Testis (tissue), 3 donors: ENCODE measurements around the gene ADAMTSL1. TPM values are rescaled to one million over a fixed set of nuclear protein-coding genes. Genes with fewer than 3 reads are reported as not detected.

Experiments used
- DNase-seq: peaks from one replicate; pipeline ENCODE4 v3.0.0-alpha.2; 2019
- H3K27ac ChIP-seq, 2 donors: fragments of 200-600 bp; sonication (generic); one replicate each; pipeline ENCODE4 v1.5.1; 2019
- H3K27me3 ChIP-seq: fragments of 200-600 bp; sonication (generic); one replicate; pipeline ENCODE4 v1.5.1; 2019
- H3K36me3 ChIP-seq: fragments of 200-600 bp; sonication (generic); one replicate; pipeline ENCODE4 v1.5.1; 2017; ENCODE audit warnings: low read depth; ENCODE audit errors: missing control alignments
- H3K4me1 ChIP-seq: fragments of 200-600 bp; sonication (generic); one replicate; pipeline ENCODE4 v1.5.1; 2019
- H3K4me3 ChIP-seq, 2 donors: fragments of 200-600 bp; sonication (generic); one replicate each; pipeline ENCODE4 v1.5.1; 2017 to 2019
- H3K9me3 ChIP-seq: fragments of 200-600 bp; sonication (generic); one replicate; pipeline ENCODE4 v1.5.1; 2017
- POLR2A ChIP-seq: fragments of 450-650 bp; IDR thresholded peaks from one replicate; pipeline ENCODE4 v1.6.1; 2017; ENCODE audit warnings: antibody characterized with exemption, mild to moderate bottlenecking, moderate library complexity
- WGBS, 2 donors: methylation state at CpG; one replicate each; pipeline ENCODE4 v1.1.5; 2018; 5-methylcytosine and 5-hydroxymethylcytosine counted together
- intact Hi-C: fragments of 100-400 bp; cut with DNase I; formaldehyde crosslinking; loops from one replicate; pipeline ENCODE4 v1.15.1; 2023; ENCODE audit warnings: low total_unique reads
- polyA plus RNA-seq: library from polyadenylated mRNA; stranded (reverse); fragments of 350-450 nt; fragmentation: Illumina TruSeq; extraction: RNeasy Lipid Tissue Mini Kit (QIAGEN cat#74804); gene quantifications from one replicate; pipeline ENCODE4 v1.2.3, GENCODE V29; 2014; ENCODE audit warnings: low read depth, low replicate concordance; ENCODE audit not compliant: insufficient read depth
- total RNA-seq, 2 donors: library from RNA; depleted of rRNA; stranded (reverse); fragments of >200 nt; gene quantifications; one replicate each; pipeline ENCODE4 v1.2.3, GENCODE V29; 2016
- TF ChIP-seq, protein P1 (sequence below), 3 experiments: fragments of 450-650 bp in 2 of 3; fragments of 200-600 bp in 1 of 3; sonication (generic) in 1 of 3; IDR thresholded peaks; one replicate each; pipeline ENCODE4 v1.5.1; 2016 to 2019; ENCODE audit warnings: antibody characterized with exemption in 3 of 3, mild to moderate bottlenecking in 2 of 3, moderate library complexity in 1 of 3

ADAMTSL1 gene
- total and polyA plus RNA-seq, 3 donors from 2014 or later: 4.7 to 12.3 (median 6.7) TPM

DNA sequence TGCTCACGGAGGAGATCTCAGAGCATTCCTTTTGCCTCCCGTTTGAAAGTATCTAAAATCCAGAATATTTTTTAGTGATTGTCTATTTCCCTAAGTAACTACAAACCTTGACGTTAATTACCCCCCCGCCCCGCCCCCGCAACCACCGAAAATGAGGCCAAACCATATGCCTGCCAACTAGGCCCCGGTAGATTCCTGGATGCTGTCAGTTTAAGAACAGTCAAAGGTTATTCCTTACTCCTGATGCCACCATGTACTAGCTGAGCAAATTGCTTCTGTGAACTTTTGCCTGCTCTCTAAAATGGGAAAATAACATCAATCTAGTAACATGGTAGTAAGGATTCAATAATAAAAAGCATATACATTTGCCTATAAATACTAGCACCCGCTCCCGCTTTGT lies 314.3 kb downstream of the ADAMTSL1 start:
- WGBS, 2 donors: 62 to 67% methylated on average over 10 of the region's 10 CpGs
- H3K4me1 ChIP-seq: peaks cover 11% of the 10 kb centered on the region
- no peaks in the 10 kb centered on the region for H3K36me3 ChIP-seq
- no peak overlapping the region for H3K4me3 ChIP-seq
- H3K27ac ChIP-seq: peak overlapping the region in 1 of 2 donors; percentile 19
- TF ChIP-seq, protein P1, sequence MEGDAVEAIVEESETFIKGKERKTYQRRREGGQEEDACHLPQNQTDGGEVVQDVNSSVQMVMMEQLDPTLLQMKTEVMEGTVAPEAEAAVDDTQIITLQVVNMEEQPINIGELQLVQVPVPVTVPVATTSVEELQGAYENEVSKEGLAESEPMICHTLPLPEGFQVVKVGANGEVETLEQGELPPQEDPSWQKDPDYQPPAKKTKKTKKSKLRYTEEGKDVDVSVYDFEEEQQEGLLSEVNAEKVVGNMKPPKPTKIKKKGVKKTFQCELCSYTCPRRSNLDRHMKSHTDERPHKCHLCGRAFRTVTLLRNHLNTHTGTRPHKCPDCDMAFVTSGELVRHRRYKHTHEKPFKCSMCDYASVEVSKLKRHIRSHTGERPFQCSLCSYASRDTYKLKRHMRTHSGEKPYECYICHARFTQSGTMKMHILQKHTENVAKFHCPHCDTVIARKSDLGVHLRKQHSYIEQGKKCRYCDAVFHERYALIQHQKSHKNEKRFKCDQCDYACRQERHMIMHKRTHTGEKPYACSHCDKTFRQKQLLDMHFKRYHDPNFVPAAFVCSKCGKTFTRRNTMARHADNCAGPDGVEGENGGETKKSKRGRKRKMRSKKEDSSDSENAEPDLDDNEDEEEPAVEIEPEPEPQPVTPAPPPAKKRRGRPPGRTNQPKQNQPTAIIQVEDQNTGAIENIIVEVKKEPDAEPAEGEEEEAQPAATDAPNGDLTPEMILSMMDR (IDR thresholded peaks at IDR 0.05): no peak
- no peak for TF ChIP-seq POLR2A
- H3K9me3 ChIP-seq: no peaks in the 10 kb centered on the region
- no peaks in the 10 kb centered on the region for H3K27me3 ChIP-seq
- DNase-seq: no peak
- intact Hi-C loops: no loop called here

DNA sequence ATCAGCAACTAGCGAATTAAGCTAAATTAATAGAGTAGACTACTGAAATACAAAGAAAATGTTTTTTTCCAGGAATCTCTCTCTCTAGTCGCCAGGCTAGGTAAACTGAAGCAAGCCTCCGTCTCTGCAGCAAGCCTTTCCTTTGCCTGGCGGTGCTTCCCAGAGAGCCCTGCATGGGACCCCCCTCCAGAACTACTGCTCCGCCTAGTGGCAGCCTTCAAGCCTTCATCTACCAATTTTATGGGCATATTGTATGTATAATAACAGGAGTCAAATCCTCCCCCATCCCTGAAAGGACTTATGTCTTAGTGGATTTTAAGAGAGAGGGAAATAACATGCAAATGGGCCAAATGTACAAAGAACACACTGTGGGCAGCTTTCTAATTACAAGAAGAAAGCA lies 317.1 kb downstream of the ADAMTSL1 start:
- TF ChIP-seq POLR2A: no peak
- TF ChIP-seq, protein P1 (IDR thresholded peaks at IDR 0.05): peak in 1 of 3 experiments; percentile 16
- no peaks in the 10 kb centered on the region for H3K36me3 ChIP-seq
- no peak overlapping the region for H3K4me3 ChIP-seq
- intact Hi-C loops: no loop called here
- H3K27me3 ChIP-seq: no peaks in the 10 kb centered on the region
- DNase-seq: peak; percentile 36
- H3K27ac ChIP-seq: no peak overlapping the region
- WGBS, 2 donors: 83% methylated on average over 5 of the region's 5 CpGs
- no peaks in the 10 kb centered on the region for H3K9me3 ChIP-seq
- peaks cover 11% of the 10 kb centered on the region for H3K4me1 ChIP-seq

DNA sequence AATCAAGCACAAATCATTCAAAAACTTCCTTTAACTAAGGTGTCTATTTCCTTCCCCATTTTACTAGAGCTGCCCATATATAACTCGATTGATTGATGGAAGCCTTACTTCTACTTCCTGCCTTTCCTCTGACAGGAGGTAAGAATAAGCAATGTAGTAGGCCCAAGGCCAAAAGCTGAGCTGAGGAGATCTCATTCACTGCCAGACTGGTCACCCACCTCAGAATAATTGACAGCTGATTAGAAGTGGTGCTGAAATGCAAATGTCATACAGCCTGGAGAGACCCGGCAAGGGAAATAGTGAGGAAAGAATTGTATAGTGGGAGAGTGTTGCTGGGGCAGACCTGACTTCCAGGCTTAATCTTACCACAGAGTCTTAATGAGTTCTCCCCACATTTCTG lies 319.2 kb downstream of the ADAMTSL1 start:
- no peak for DNase-seq
- no peaks in the 10 kb centered on the region for H3K36me3 ChIP-seq
- 81 to 90% methylated on average over 2 of the region's 2 CpGs for WGBS, 2 donors
- no peaks in the 10 kb centered on the region for H3K9me3 ChIP-seq
- no peak overlapping the region for H3K4me3 ChIP-seq
- H3K27me3 ChIP-seq: no peaks in the 10 kb centered on the region
- no peak overlapping the region for H3K27ac ChIP-seq
- TF ChIP-seq POLR2A: no peak
- TF ChIP-seq, protein P1 (IDR thresholded peaks at IDR 0.05): no peak
- intact Hi-C loops: no loop called here
- H3K4me1 ChIP-seq: no peaks in the 10 kb centered on the region

DNA sequence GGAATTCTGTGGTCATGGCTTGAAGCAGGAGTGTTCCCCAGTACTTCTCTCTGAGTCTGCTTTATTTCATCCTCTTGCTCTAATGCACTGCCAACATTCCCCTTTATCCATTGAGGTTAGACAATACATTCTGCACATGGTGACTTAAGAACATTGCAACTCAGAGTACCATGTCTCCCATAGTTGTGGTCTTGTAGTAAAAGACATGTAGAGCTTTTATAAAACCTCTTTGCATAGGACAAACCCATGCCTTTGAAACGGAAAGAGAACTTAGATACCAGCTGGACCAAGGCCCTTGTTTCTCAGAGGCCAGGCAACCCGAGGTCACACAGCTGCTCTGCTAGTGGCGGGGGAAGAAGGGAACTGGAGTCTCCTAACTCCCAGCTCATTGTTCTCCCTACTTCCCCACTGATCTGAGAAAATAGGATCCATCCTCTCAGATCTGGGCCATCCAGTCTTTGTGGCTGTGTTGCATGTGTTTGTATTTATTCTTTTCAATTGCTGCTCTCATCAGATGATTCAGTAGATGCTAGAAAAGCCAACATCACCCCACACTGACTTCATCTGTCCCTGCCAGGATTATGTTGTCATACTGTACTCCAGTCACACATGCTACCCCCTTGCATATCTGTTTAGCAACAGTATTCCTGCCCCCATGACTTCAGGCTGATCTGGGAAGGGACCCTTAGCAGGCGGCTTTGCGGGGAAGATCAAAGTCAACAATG lies 322.2 kb downstream of the ADAMTSL1 start:
- no peak for DNase-seq
- H3K27ac ChIP-seq: no peak overlapping the region
- H3K27me3 ChIP-seq: no peaks in the 10 kb centered on the region
- no peaks in the 10 kb centered on the region for H3K4me1 ChIP-seq
- intact Hi-C loops: no loop called here
- WGBS, 2 donors: 64 to 68% methylated on average over 5 of the region's 5 CpGs
- no peaks in the 10 kb centered on the region for H3K9me3 ChIP-seq
- no peaks in the 10 kb centered on the region for H3K36me3 ChIP-seq
- H3K4me3 ChIP-seq: no peak overlapping the region
- no peak for TF ChIP-seq POLR2A
- TF ChIP-seq, protein P1 (IDR thresholded peaks at IDR 0.05): no peak
